WI38 (cell line): Measurements from ENCODE around the gene SMO.

Experiments used
- H3K4me3 ChIP-seq: 2 replicates; pipeline ENCODE4 v1.5.1; 2011; ENCODE audit warnings: low read depth, mild to moderate bottlenecking, control low read depth, low read length
- CTCF ChIP-seq: IDR thresholded peaks from 2 replicates; pipeline ENCODE4 v1.5.1; 2012; ENCODE audit warnings: low read depth, mild to moderate bottlenecking, control low read depth, low read length

The SMO gene

GRCh38 chr7:129162732-129163131, 25.7 kb upstream of the SMO start:
- no peak overlapping the region for H3K4me3 ChIP-seq
- TF ChIP-seq CTCF = no peak

- TF ChIP-seq CTCF = peak; percentile 39; the same call in 1 of the 2 replicates
These were observed 24.4 kb upstream of the SMO start for GRCh38 chr7:129163875-129164544.

GRCh38 chr7:129166745-129167144, 21.7 kb upstream of the SMO start:
- H3K4me3 ChIP-seq = no peak overlapping the region
- no peak for TF ChIP-seq CTCF

More at GRCh38 chr7:129163875-129164544, 24.4 kb upstream of the SMO start:
- no peak overlapping the region for H3K4me3 ChIP-seq

- TF ChIP-seq CTCF = no peak
- no peak overlapping the region for H3K4me3 ChIP-seq
These were observed 20.6 kb upstream of the SMO start for GRCh38 chr7:129167817-129168216.

- H3K4me3 ChIP-seq = no peak overlapping the region
- TF ChIP-seq CTCF = no peak
These were observed 20.0 kb upstream of the SMO start for GRCh38 chr7:129168231-129169021.

GRCh38 chr7:129169171-129169671, 19.2 kb upstream of the SMO start:
- no peak overlapping the region; the same call in 1 of the 2 replicates for H3K4me3 ChIP-seq
- no peak for TF ChIP-seq CTCF
